LNCaP clone FGC (cell line): ENCODE results near the gene CDKL2.

ENCODE experiments used
- DNase-seq: peaks from one replicate; pipeline ENCODE4 v3.0.0-alpha.2; 2011; ENCODE audit warnings: low read depth
- H3K4me3 ChIP-seq: 2 replicates; pipeline ENCODE4 v1.5.1; 2011; ENCODE audit warnings: mild to moderate bottlenecking, low read depth, low read length, control low read depth
- CTCF ChIP-seq: IDR thresholded peaks from 2 replicates; pipeline ENCODE4 v1.5.1; 2012; ENCODE audit warnings: mild to moderate bottlenecking; ENCODE audit not compliant: control insufficient read depth, insufficient read depth; ENCODE audit errors: extremely low read depth

The CDKL2 gene

DNA sequence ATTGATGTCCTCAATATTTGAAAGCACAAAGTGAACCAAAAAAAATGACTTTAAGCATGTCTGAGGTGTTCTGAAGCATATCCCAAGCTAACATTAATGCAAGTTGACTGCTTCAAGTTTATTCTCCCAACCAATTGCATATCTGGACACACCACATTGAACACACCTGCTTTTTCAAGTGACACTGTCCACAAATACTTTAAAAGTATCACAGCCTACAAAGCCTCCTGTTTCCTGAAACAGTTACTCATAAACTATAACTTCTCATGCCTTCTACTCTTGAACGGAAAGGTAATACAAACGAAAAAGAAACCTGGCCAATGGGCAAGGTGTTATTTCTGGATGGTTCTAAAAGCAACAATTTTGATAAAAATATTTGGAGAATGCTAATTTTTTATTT is 1.1 kb downstream of the CDKL2 start:
- DNase-seq, result no peak
- no peak overlapping the region for H3K4me3 ChIP-seq

GRCh38 chr4:75623026-75623425 is 7.3 kb downstream of the CDKL2 start:
- no peak for DNase-seq
- no peak overlapping the region for H3K4me3 ChIP-seq
- TF ChIP-seq CTCF, result no peak

More for the DNA sequence above, 1.1 kb downstream of the CDKL2 start:
- no peak for TF ChIP-seq CTCF

DNA sequence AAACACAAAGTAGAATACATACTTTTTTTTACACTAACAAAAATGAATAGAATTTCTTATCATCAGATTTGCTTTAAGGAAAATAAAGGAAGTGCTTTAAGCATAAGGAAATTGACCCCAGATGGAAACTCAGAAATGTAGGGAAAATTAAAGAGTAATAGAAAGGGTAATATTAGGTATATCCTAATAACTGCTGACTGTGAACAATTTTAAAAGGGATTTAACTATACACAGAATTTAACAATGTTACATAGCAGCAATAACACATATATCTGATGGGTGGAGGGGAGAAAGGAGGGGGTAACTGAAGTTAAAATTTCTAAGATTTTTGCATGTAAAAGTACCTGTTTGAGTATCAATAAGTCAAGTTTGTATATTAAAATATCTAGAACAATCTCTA is 8.6 kb downstream of the CDKL2 start:
- H3K4me3 ChIP-seq, result no peak overlapping the region
- no peak for TF ChIP-seq CTCF
- DNase-seq, result no peak

DNA sequence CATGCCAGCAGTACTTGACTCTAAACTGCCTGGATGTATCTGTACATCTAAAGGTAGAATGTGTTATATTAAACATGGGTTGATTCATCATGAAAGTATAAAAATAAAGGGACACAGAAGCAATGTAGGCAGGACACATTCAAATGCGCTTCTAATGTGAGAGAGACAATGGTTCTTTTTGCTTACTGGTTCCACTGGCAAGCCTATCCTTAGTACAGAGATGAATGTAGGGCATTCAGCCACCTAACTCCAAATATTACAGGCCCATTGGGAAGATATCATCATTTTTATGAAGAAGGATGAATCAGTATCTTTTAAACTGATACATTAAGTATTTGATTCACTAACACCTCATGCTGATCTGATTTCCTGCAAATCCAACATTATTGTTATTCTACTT is 18.0 kb downstream of the CDKL2 start:
- H3K4me3 ChIP-seq, result no peak overlapping the region
- no peak for DNase-seq
- TF ChIP-seq CTCF, result no peak

GRCh38 chr4:75605928-75606327 is 24.4 kb downstream of the CDKL2 start:
- no peak for DNase-seq
- TF ChIP-seq CTCF, result no peak
- H3K4me3 ChIP-seq, result no peak overlapping the region

DNA sequence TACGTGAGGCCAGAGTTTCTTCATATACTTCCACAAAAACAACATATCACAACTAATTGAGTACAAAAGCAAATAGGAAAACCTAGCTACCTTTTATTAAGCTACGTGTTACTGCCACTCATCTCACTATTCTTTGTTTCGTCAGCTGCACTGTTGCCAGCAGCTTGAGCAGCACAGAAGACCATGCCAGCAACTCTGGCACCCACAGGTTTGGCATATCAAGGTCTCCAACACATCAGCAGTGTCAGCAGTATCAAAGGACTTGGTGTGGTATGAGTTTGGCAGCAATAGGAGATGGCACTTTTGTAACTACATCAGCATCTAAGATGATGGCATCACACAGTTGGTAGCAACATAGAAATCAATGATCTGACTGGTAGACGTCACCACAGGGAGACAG is 30.7 kb downstream of the CDKL2 start:
- no peak overlapping the region for H3K4me3 ChIP-seq
- no peak for DNase-seq
- no peak for TF ChIP-seq CTCF

DNA sequence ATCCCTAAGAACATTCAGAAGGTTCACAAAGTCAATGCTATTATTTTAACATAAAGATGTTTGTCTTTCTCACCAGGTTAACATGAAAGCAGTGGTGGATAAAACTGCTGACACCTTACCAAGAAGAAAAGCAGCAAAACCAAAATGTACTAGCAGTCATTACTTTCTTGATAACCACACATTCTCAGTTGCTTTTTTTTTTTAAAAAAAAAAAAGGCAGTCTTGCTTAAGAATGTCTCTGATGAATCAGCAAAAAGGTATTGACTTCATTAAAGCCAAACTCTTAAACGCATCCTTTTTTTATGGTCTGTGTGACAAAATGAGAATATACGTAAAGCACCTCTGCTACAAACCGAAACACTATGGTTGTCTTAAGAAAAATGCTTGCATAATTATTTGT is 31.9 kb downstream of the CDKL2 start:
- no peak overlapping the region for H3K4me3 ChIP-seq
- no peak for DNase-seq
- TF ChIP-seq CTCF, result no peak
